ENCODE data around the gene NT5DC2. TPM values are rescaled to one million over a fixed set of nuclear protein-coding genes. Genes with fewer than 3 reads are reported as not detected.

The NT5DC2 gene
- total RNA-seq, 2 experiments from 2014 or later = 53.8 to 61.7 TPM

- no peak for TF ChIP-seq CTCF (IDR thresholded peaks at IDR 0.05)
- ChIA-PET POLR2A (no interaction called here), CTCF (no interaction called here)
- Mint-ChIP-seq H3K4me3 (no peak overlapping the region), H3K27me3 (no peaks in the 10 kb centered on the region), H3K27ac (no peak overlapping the region), H3K9me3 (no peaks in the 10 kb centered on the region), H3K36me3 (ENCODE audit: low read depth) (peaks cover 21% of the 10 kb centered on the region), H3K4me1 (ENCODE audit: low read depth) (no peaks in the 10 kb centered on the region)
- ATAC-seq (no peak), DNase-seq (no peak)
- intact Hi-C loops (cut with micrococcal nuclease) = no loop called here
Measured at GRCh38 chr3:52477076-52477795, 56.4 kb downstream of the NT5DC2 start.

Other genes with a start within 250 kb of the NT5DC2 start
- gene GLYCTK, start 246.0 kb downstream of the NT5DC2 start, total RNA-seq = 10 to 100 TPM; 21.6 to 21.9 TPM
- 10 to 100 TPM in 1 of 2 experiments, 1 to 10 TPM in 1; 9.2 to 10.2 TPM for gene DNAH1, start 217.5 kb downstream of the NT5DC2 start, total RNA-seq
- gene BAP1, start 123.8 kb downstream of the NT5DC2 start, total RNA-seq = 100 to 1,000 TPM in 1 of 2 experiments, 10 to 100 TPM in 1; 98.1 to 101 TPM
- 10 to 100 TPM; 18.4 to 20.6 TPM for gene PHF7, start 123.2 kb downstream of the NT5DC2 start, total RNA-seq
- not detected for gene SEMA3G, start 88.8 kb downstream of the NT5DC2 start, total RNA-seq
- 1 to 10 TPM; 4.8 to 5.9 TPM for gene TNNC1, start 79.8 kb downstream of the NT5DC2 start, total RNA-seq
- 10 to 100 TPM; 57.1 to 57.4 TPM for gene NISCH, start 78.3 kb downstream of the NT5DC2 start, total RNA-seq
- under 1 TPM; 0.09 to 0.20 TPM for gene STAB1, start 38.5 kb downstream of the NT5DC2 start, total RNA-seq
- gene UQCC5, start 2.7 kb upstream of the NT5DC2 start, total RNA-seq = 10 to 100 TPM; 14.0 to 20.5 TPM
- 10 to 100 TPM; 55.9 to 56.1 TPM for gene PBRM1, start 152.1 kb upstream of the NT5DC2 start, total RNA-seq
- gene GNL3, start 152.2 kb upstream of the NT5DC2 start, total RNA-seq = 100 to 1,000 TPM; 198 to 200 TPM
- gene GLT8D1, start 171.9 kb upstream of the NT5DC2 start, total RNA-seq = 10 to 100 TPM; 34.0 to 35.0 TPM
- 100 to 1,000 TPM; 116 to 120 TPM for gene SPCS1, start 172.2 kb upstream of the NT5DC2 start, total RNA-seq
- gene NEK4, start 237.1 kb upstream of the NT5DC2 start, total RNA-seq = 10 to 100 TPM; 16.2 to 18.4 TPM
- gene ITIH1, start 243.7 kb upstream of the NT5DC2 start, total RNA-seq = not detected

Data from activated CD8-positive, alpha-beta T cell treated with anti-CD3 and anti-CD28 coated beads for 36 hours (primary cell).